Measurements from ENCODE around the gene PRKCE. TPM values are rescaled to one million over a fixed set of nuclear protein-coding genes. Genes with fewer than 3 reads are reported as not detected.

PRKCE gene
- polyA plus RNA-seq, 1 donor, result 8.7 TPM

- no peak for DNase-seq
These were observed 363.6 kb downstream of the PRKCE start for GRCh38 chr2:46014911-46015654.

- DNase-seq, result no peak
These were observed 364.2 kb downstream of the PRKCE start for GRCh38 chr2:46015671-46016070.

- no peak for DNase-seq
These were observed 364.6 kb downstream of the PRKCE start for GRCh38 chr2:46016091-46016490.

GRCh38 chr2:46018773-46019591 lies 367.5 kb downstream of the PRKCE start:
- DNase-seq, result no peak

GRCh38 chr2:46020416-46020815 lies 368.9 kb downstream of the PRKCE start:
- DNase-seq, result no peak

- no peak for DNase-seq
These were observed 371.8 kb downstream of the PRKCE start for GRCh38 chr2:46023165-46023854.

GRCh38 chr2:46024146-46024779 lies 372.8 kb downstream of the PRKCE start:
- no peak for DNase-seq

- no peak for DNase-seq
These were observed 373.6 kb downstream of the PRKCE start for GRCh38 chr2:46025081-46025480.

GRCh38 chr2:46025676-46026075 lies 374.2 kb downstream of the PRKCE start:
- DNase-seq, result no peak

GRCh38 chr2:46026431-46026830 lies 375.0 kb downstream of the PRKCE start:
- no peak for DNase-seq

GRCh38 chr2:46029332-46029811 lies 377.9 kb downstream of the PRKCE start:
- DNase-seq, result no peak

GRCh38 chr2:46030330-46030729 lies 378.9 kb downstream of the PRKCE start:
- no peak for DNase-seq

GRCh38 chr2:46032161-46032813 lies 380.8 kb downstream of the PRKCE start:
- DNase-seq, result no peak

- DNase-seq, result no peak
These were observed 381.5 kb downstream of the PRKCE start for GRCh38 chr2:46032996-46033395.

- DNase-seq, result no peak
These were observed 383.1 kb downstream of the PRKCE start for GRCh38 chr2:46034535-46034934.

- no peak for DNase-seq
These were observed 385.5 kb downstream of the PRKCE start for GRCh38 chr2:46036929-46037328.

GRCh38 chr2:46039543-46040303 lies 388.2 kb downstream of the PRKCE start:
- no peak for DNase-seq

- DNase-seq, result no peak
These were observed 389.2 kb downstream of the PRKCE start for GRCh38 chr2:46040563-46041155.

- no peak for DNase-seq
These were observed 390.0 kb downstream of the PRKCE start for GRCh38 chr2:46041434-46041833.

GRCh38 chr2:46042207-46042637 lies 390.7 kb downstream of the PRKCE start:
- DNase-seq, result no peak
